AML-193 (cell line): ENCODE measurements around the gene DEFB124.
"Not testable (repeated sequence)": the region's sequence is repeated elsewhere in the genome, so short reads cannot be mapped to it uniquely, and the experiment has no call there.

ENCODE experiments used
- DNase-seq, 2 experiments: peaks; one replicate each; lab custom pipeline; 2025; lab: John Stamatoyannopoulos, UW

DEFB124 gene

GRCh38 chr20:31488115-31488514 lies 13.2 kb upstream of the DEFB124 start:
- no peak for DNase-seq

GRCh38 chr20:31485450-31486339 lies 10.8 kb upstream of the DEFB124 start:
- DNase-seq: no peak

- DNase-seq: no peak
Measured at GRCh38 chr20:31484001-31484400, 9.1 kb upstream of the DEFB124 start.

- DNase-seq: no peak
Measured at GRCh38 chr20:31476643-31477215, 1.8 kb upstream of the DEFB124 start.

- no peak for DNase-seq
Measured at GRCh38 chr20:31476294-31476585, 1.3 kb upstream of the DEFB124 start.

- no peak for DNase-seq
Measured at GRCh38 chr20:31475472-31476293, 756 bp upstream of the DEFB124 start.

- no peak for DNase-seq
Measured at GRCh38 chr20:31474097-31474436, 860 bp downstream of the DEFB124 start.

GRCh38 chr20:31473331-31474096 lies 1.4 kb downstream of the DEFB124 start:
- no peak for DNase-seq

- DNase-seq: no peak
Measured at GRCh38 chr20:31472395-31473330, 2.3 kb downstream of the DEFB124 start.

- DNase-seq: not testable (repeated sequence)
Measured at GRCh38 chr20:31470946-31471345, 4.0 kb downstream of the DEFB124 start.

- no peak for DNase-seq
Measured at GRCh38 chr20:31454361-31454760, 20.6 kb downstream of the DEFB124 start.

GRCh38 chr20:31452575-31452974 lies 22.4 kb downstream of the DEFB124 start:
- DNase-seq: no peak

GRCh38 chr20:31449511-31450414 lies 25.2 kb downstream of the DEFB124 start:
- no peak for DNase-seq

- no peak for DNase-seq
Measured at GRCh38 chr20:31446084-31446819, 28.7 kb downstream of the DEFB124 start.

GRCh38 chr20:31440012-31440659 lies 34.8 kb downstream of the DEFB124 start, which contains the start of gene DEFB123:
Gene DEFB123 (plus strand): TSS chr20:31440632. CDS start chr20:31440699, 67 bp downstream.
- no peak for DNase-seq

- DNase-seq: no peak
Measured at GRCh38 chr20:31430568-31431115, 44.3 kb downstream of the DEFB124 start.

GRCh38 chr20:31427576-31427975 lies 47.4 kb downstream of the DEFB124 start:
- DNase-seq: not testable (repeated sequence)

- not testable (repeated sequence) for DNase-seq
Measured at GRCh38 chr20:31426891-31427551, 47.9 kb downstream of the DEFB124 start.
